ENCODE measurements around the gene MTREX. TPM values are rescaled to one million over a fixed set of nuclear protein-coding genes. Genes with fewer than 3 reads are reported as not detected.
A peak's percentile ranks its signal among the peaks of the same experiment; 100 is the strongest.

Gene MTREX
- total and polyA plus RNA-seq, 4 donors = 17.4 to 88.4 (median 35.9) TPM

DNA sequence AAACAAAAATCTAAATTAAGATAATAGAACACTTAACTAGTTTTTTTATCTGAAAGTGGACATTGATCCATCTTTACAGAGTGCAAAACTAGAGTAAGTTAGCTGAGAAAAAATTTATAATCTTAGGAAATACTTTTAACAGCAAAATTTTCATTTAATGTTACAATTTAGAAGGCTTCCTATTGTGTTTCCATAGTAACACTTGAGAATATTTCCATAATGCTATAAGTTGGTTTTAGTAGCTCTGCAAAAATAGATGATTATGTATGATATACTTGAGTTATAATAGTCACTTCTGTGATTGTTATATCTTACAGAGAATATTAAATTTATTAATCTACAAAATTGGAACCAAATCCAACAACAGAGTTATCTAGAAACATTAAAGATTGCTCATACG, 78.6 kb downstream of the MTREX start:
- H3K9ac ChIP-seq (ENCODE audit: insufficient read depth in 1 of 2, low read length in 2 of 2) = no peak overlapping the region
- H3K27me3 ChIP-seq (ENCODE audit: control insufficient read depth in 3 of 3, insufficient read depth in 3 of 3, low read length in 2 of 3) = no peaks in the 10 kb centered on the region
- 92 to 94% methylated on average over 1 of the region's 1 CpG for WGBS, 2 donors
- DNase-seq (no peak), ATAC-seq (ENCODE audit: insufficient read depth, low FRiP score) (no peak)
- peaks cover 0 to 3% (median 1%) of the 10 kb centered on the region in 4 donors for H3K9me3 ChIP-seq (ENCODE audit: control insufficient read depth in 4 of 4, insufficient read depth in 3 of 4, low read length in 3 of 4)
- TF ChIP-seq, protein P1, sequence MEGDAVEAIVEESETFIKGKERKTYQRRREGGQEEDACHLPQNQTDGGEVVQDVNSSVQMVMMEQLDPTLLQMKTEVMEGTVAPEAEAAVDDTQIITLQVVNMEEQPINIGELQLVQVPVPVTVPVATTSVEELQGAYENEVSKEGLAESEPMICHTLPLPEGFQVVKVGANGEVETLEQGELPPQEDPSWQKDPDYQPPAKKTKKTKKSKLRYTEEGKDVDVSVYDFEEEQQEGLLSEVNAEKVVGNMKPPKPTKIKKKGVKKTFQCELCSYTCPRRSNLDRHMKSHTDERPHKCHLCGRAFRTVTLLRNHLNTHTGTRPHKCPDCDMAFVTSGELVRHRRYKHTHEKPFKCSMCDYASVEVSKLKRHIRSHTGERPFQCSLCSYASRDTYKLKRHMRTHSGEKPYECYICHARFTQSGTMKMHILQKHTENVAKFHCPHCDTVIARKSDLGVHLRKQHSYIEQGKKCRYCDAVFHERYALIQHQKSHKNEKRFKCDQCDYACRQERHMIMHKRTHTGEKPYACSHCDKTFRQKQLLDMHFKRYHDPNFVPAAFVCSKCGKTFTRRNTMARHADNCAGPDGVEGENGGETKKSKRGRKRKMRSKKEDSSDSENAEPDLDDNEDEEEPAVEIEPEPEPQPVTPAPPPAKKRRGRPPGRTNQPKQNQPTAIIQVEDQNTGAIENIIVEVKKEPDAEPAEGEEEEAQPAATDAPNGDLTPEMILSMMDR (IDR thresholded peaks at IDR 0.05; ENCODE audit: control extremely low read depth, extremely low read depth) = no peak
- H3K27ac ChIP-seq (ENCODE audit: low read depth in 1 of 2, low read length in 1 of 2) = no peak overlapping the region
- H3K36me3 ChIP-seq (ENCODE audit: control insufficient read depth in 4 of 4, insufficient read depth in 4 of 4, low read length in 4 of 4) = peaks cover 5 to 32% (median 21%) of the 10 kb centered on the region in 4 donors
- H3K4me3 ChIP-seq = no peak overlapping the region
- peaks cover 0 to 4% (median 0%) of the 10 kb centered on the region in 5 donors for H3K4me1 ChIP-seq (ENCODE audit: control insufficient read depth in 5 of 5, insufficient read depth in 5 of 5, low read length in 5 of 5)

DNA sequence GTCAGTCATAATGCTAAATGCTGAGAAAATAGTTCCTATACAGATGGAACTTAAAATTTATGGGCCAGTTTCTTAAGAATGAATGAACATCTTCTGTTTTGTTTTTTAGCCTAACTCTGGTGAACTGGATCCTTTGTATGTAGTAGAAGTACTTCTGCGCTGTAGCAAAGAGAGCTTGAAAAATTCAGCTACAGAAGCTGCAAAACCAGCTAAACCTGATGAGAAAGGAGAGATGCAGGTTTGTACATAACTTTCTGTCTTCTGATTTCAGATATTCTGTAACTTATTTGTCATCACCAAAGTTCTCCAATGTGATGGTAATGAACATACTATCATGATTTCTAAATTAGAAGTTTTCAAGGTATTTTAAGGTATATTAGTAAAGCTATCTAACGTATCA, 80.1 kb downstream of the MTREX start:
- DNase-seq (peak in 1 of 3 donors; percentile 57), ATAC-seq (ENCODE audit: insufficient read depth, low FRiP score) (no peak)
- H3K27ac ChIP-seq (ENCODE audit: low read depth in 1 of 2, low read length in 1 of 2) = no peak overlapping the region
- H3K36me3 ChIP-seq (ENCODE audit: control insufficient read depth in 4 of 4, insufficient read depth in 4 of 4, low read length in 4 of 4) = peaks cover 10 to 38% (median 29%) of the 10 kb centered on the region in 4 donors
- 95 to 97% methylated on average over 2 of the region's 2 CpGs for WGBS, 2 donors
- H3K27me3 ChIP-seq (ENCODE audit: control insufficient read depth in 3 of 3, insufficient read depth in 3 of 3, low read length in 2 of 3) = no peaks in the 10 kb centered on the region
- H3K9me3 ChIP-seq (ENCODE audit: control insufficient read depth in 4 of 4, insufficient read depth in 3 of 4, low read length in 3 of 4) = peaks cover 0 to 8% (median 2%) of the 10 kb centered on the region in 4 donors
- peaks cover 0 to 4% (median 0%) of the 10 kb centered on the region in 5 donors for H3K4me1 ChIP-seq (ENCODE audit: control insufficient read depth in 5 of 5, insufficient read depth in 5 of 5, low read length in 5 of 5)
- H3K9ac ChIP-seq (ENCODE audit: insufficient read depth in 1 of 2, low read length in 2 of 2) = no peak overlapping the region
- H3K4me3 ChIP-seq = no peak overlapping the region
- TF ChIP-seq, protein P1 (IDR thresholded peaks at IDR 0.05; ENCODE audit: control extremely low read depth, extremely low read depth) = no peak

DNA sequence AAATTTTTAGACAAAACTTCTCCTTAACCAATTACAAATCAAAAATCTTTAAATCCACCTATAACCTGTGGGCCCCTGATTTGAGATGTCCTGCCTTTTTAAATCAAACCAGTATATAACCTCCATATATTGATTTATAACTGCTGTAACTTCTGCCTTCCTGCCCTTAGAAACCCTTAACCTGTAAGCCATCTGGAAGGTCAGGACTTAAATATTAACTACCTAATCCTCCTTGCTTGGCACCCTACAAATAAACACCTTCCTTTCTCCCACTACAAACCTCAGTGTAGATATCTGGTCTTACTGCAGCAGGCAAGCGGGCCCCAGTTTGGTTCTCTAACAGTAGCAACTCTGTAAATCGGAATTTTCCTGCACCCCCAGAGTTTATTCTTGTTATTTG, 83.9 kb downstream of the MTREX start:
- Histone ChIP-seq H3K27ac (ENCODE audit: low read depth in 1 of 2, low read length in 1 of 2) (peak overlapping the region in 1 of 2 donors; percentile 45), H3K9me3 (ENCODE audit: control insufficient read depth in 4 of 4, insufficient read depth in 3 of 4, low read length in 3 of 4) (peaks cover 0 to 7% (median 3%) of the 10 kb centered on the region in 4 donors), H3K4me1 (ENCODE audit: control insufficient read depth in 5 of 5, insufficient read depth in 5 of 5, low read length in 5 of 5) (peaks cover 0 to 2% (median 0%) of the 10 kb centered on the region in 5 donors), H3K4me3 (no peak overlapping the region), H3K36me3 (ENCODE audit: control insufficient read depth in 4 of 4, insufficient read depth in 4 of 4, low read length in 4 of 4) (peaks cover 9 to 29% (median 21%) of the 10 kb centered on the region in 4 donors), H3K27me3 (ENCODE audit: control insufficient read depth in 3 of 3, insufficient read depth in 3 of 3, low read length in 2 of 3) (no peaks in the 10 kb centered on the region), H3K9ac (ENCODE audit: insufficient read depth in 1 of 2, low read length in 2 of 2) (no peak overlapping the region)
- DNase-seq (no peak), ATAC-seq (ENCODE audit: insufficient read depth, low FRiP score) (no peak)
- WGBS, 2 donors = 99% methylated on average over 2 of the region's 2 CpGs
- TF ChIP-seq, protein P1 (IDR thresholded peaks at IDR 0.05; ENCODE audit: control extremely low read depth, extremely low read depth) = no peak

DNA sequence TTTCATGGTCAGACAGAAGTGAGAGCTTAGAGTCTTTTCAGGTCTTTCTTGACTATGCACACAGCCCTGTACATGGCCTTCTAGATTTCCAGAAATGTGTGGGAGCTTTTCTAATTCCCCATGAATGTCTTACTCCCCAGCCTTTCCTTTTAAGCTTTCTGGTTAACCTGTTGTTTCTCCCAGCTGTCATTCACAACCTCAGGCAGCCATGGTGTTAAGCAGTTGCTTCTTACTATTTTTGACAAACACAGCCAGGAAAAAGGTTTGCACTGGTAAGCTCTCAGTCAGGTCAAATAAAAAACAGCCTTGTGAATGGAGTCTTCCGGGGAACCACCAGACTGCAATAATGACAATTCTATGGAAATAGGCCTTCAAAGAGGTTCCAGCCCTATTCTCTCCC, 84.9 kb downstream of the MTREX start:
- DNase-seq = no peak
- Histone ChIP-seq H3K4me3 (no peak overlapping the region), H3K36me3 (ENCODE audit: control insufficient read depth in 4 of 4, insufficient read depth in 4 of 4, low read length in 4 of 4) (peaks cover 9 to 30% (median 21%) of the 10 kb centered on the region in 4 donors), H3K27ac (ENCODE audit: low read depth in 1 of 2, low read length in 1 of 2) (no peak overlapping the region), H3K4me1 (ENCODE audit: control insufficient read depth in 5 of 5, insufficient read depth in 5 of 5, low read length in 5 of 5) (peaks cover 0 to 2% (median 0%) of the 10 kb centered on the region in 5 donors), H3K9me3 (ENCODE audit: control insufficient read depth in 4 of 4, insufficient read depth in 3 of 4, low read length in 3 of 4) (peaks cover 0 to 7% (median 3%) of the 10 kb centered on the region in 4 donors), H3K27me3 (ENCODE audit: control insufficient read depth in 3 of 3, insufficient read depth in 3 of 3, low read length in 2 of 3) (no peaks in the 10 kb centered on the region), H3K9ac (ENCODE audit: insufficient read depth in 1 of 2, low read length in 2 of 2) (no peak overlapping the region)
- 99 to 100% methylated on average over 1 of the region's 1 CpG for WGBS, 2 donors
- TF ChIP-seq, protein P1 (IDR thresholded peaks at IDR 0.05; ENCODE audit: control extremely low read depth, extremely low read depth) = no peak
- ATAC-seq (ENCODE audit: insufficient read depth, low FRiP score) = no peak

Data from lung (tissue), 12 donors.